Measurements from ENCODE around the gene DNPEP. TPM values are rescaled to one million over a fixed set of nuclear protein-coding genes. Genes with fewer than 3 reads are reported as not detected.

The DNPEP gene
- total and polyA plus RNA-seq, 2 experiments from 2014 or later: 49.2 to 67.9 TPM

DNA sequence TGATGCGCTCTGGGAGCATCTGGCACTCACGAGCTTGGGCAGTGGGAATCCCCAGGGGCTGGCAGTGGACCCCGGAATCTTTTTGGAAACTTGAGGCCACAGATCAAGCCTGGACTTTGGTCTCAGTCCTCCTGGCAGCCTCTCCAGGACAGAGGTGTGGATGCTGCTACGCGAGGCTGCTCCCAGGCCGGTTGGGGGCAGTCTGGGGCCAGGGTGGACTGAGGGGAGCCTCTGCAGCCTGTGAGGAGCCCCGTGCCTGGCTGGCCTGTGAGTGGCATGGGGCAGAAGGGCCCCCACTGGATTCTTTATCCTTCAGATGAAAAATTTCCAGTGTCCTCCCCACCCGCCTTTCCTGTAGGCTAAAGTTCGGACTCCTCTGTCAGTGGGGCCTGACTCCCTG lies 17.7 kb upstream of the DNPEP start:
- Histone ChIP-seq H4K20me1 (replicated peaks; ENCODE audit: insufficient read depth) (no peaks in the 10 kb centered on the region), H2AFZ (peak overlapping the region; percentile 97), H3K36me3 (ENCODE audit: insufficient read depth) (no peaks in the 10 kb centered on the region), H3K4me2 (0 out of 2 replicates have a peak overlapping the region, but pooled peaks have one; percentile 65), H3K27me3 (ENCODE audit: insufficient read depth) (no peaks in the 10 kb centered on the region), H3K4me1 (ENCODE audit: insufficient read depth) (peaks cover 16% of the 10 kb centered on the region), H3K9me2 (ENCODE audit: insufficient read depth) (no peaks in the 10 kb centered on the region), H3K79me2 (replicated peaks; ENCODE audit: insufficient read depth) (no peaks in the 10 kb centered on the region), H3F3A (replicated peaks; ENCODE audit: low read depth) (peaks cover 2% of the 10 kb centered on the region; the same call in 1 of the 2 replicates), H3K4me3 (no peak overlapping the region), H3K27ac (ENCODE audit: low read depth) (no peak overlapping the region)
- no peak overlapping the region for H3K4me3 Mint-ChIP-seq
- ATAC-seq (peak; percentile 80), DNase-seq (ENCODE audit: low spot score) (peak; percentile 59)
- TF ChIP-seq, protein P1, sequence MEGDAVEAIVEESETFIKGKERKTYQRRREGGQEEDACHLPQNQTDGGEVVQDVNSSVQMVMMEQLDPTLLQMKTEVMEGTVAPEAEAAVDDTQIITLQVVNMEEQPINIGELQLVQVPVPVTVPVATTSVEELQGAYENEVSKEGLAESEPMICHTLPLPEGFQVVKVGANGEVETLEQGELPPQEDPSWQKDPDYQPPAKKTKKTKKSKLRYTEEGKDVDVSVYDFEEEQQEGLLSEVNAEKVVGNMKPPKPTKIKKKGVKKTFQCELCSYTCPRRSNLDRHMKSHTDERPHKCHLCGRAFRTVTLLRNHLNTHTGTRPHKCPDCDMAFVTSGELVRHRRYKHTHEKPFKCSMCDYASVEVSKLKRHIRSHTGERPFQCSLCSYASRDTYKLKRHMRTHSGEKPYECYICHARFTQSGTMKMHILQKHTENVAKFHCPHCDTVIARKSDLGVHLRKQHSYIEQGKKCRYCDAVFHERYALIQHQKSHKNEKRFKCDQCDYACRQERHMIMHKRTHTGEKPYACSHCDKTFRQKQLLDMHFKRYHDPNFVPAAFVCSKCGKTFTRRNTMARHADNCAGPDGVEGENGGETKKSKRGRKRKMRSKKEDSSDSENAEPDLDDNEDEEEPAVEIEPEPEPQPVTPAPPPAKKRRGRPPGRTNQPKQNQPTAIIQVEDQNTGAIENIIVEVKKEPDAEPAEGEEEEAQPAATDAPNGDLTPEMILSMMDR (conservative IDR thresholded peaks at IDR 0.05; ENCODE audit: low read depth in 2 of 2): peak; percentile 24 to 76; a peak in 3 of 4 replicates
- no peak for TF ChIP-seq EZH2 (IDR thresholded peaks at IDR 0.05; ENCODE audit: low read depth, unreplicated experiment)
- H3K9me3 Mint-ChIP-seq: no peaks in the 10 kb centered on the region
- H3K4me1 Mint-ChIP-seq: peaks cover 31% of the 10 kb centered on the region
- peaks cover 13% of the 10 kb centered on the region for H3K27me3 Mint-ChIP-seq (ENCODE audit: insufficient read depth, low read depth, poor library complexity)
- no peaks in the 10 kb centered on the region for H3K36me3 Mint-ChIP-seq (ENCODE audit: low read depth)
- peak overlapping the region; percentile 60; the same call in 1 of the 2 replicates for H3K27ac Mint-ChIP-seq

DNA sequence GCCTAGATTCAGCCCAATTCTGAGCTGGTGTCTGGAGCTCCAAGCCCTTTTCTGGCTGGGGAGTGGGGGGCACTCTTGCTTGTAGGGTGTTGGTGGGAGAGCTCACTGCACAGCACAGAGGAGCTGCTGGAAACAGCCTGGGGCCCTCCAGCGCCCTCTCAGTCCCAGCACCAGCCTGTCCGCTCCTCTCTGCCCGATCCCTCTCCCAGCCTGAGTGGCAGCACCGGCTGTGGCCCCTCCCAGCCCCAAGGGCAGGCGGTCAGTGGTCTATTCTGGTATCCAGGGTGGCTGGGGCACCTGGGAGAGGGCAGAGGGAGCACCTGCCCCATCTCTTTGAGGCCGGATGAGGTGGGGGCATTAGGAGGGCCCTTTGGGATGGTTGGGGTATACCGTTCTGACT lies 17.2 kb upstream of the DNPEP start:
- Mint-ChIP-seq H3K36me3 (ENCODE audit: low read depth) (no peaks in the 10 kb centered on the region), H3K27ac (peak overlapping the region; percentile 60; the same call in 1 of the 2 replicates), H3K27me3 (ENCODE audit: insufficient read depth, low read depth, poor library complexity) (peaks cover 15% of the 10 kb centered on the region), H3K9me3 (no peaks in the 10 kb centered on the region), H3K4me3 (no peak overlapping the region), H3K4me1 (peaks cover 36% of the 10 kb centered on the region)
- Histone ChIP-seq H3K79me2 (replicated peaks; ENCODE audit: insufficient read depth) (no peaks in the 10 kb centered on the region), H4K20me1 (replicated peaks; ENCODE audit: insufficient read depth) (no peaks in the 10 kb centered on the region), H3K4me1 (ENCODE audit: insufficient read depth) (peaks cover 16% of the 10 kb centered on the region), H3K4me3 (no peak overlapping the region), H3K27me3 (ENCODE audit: insufficient read depth) (no peaks in the 10 kb centered on the region), H3K4me2 (peak overlapping the region; percentile 65; the same call in 1 of the 2 replicates), H3K9me2 (ENCODE audit: insufficient read depth) (no peaks in the 10 kb centered on the region), H3F3A (replicated peaks; ENCODE audit: low read depth) (peaks cover 2% of the 10 kb centered on the region; the same call in 1 of the 2 replicates), H3K27ac (ENCODE audit: low read depth) (no peak overlapping the region), H3K36me3 (ENCODE audit: insufficient read depth) (no peaks in the 10 kb centered on the region), H2AFZ (peak overlapping the region; percentile 97)
- DNase-seq (ENCODE audit: low spot score) (peak; percentile 67), ATAC-seq (peak; percentile 89)
- TF ChIP-seq STAT1 (IDR thresholded peaks at IDR 0.05; ENCODE audit: unreplicated experiment) (no peak), CREB1 (CRISPR knock-in tag; IDR thresholded peaks at IDR 0.05; ENCODE audit: low read depth) (no peak), NANOG (IDR thresholded peaks at IDR 0.05; ENCODE audit: borderline replicate concordance) (no peak), POLR2AphosphoS5 (IDR thresholded peaks at IDR 0.05; ENCODE audit: low read depth) (no peak)
- TF ChIP-seq, protein P1 (conservative IDR thresholded peaks at IDR 0.05; ENCODE audit: low read depth in 2 of 2): peak in 1 of 2 experiments; percentile 31; a peak in 1 of 4 replicates
- TF ChIP-seq, protein P2, sequence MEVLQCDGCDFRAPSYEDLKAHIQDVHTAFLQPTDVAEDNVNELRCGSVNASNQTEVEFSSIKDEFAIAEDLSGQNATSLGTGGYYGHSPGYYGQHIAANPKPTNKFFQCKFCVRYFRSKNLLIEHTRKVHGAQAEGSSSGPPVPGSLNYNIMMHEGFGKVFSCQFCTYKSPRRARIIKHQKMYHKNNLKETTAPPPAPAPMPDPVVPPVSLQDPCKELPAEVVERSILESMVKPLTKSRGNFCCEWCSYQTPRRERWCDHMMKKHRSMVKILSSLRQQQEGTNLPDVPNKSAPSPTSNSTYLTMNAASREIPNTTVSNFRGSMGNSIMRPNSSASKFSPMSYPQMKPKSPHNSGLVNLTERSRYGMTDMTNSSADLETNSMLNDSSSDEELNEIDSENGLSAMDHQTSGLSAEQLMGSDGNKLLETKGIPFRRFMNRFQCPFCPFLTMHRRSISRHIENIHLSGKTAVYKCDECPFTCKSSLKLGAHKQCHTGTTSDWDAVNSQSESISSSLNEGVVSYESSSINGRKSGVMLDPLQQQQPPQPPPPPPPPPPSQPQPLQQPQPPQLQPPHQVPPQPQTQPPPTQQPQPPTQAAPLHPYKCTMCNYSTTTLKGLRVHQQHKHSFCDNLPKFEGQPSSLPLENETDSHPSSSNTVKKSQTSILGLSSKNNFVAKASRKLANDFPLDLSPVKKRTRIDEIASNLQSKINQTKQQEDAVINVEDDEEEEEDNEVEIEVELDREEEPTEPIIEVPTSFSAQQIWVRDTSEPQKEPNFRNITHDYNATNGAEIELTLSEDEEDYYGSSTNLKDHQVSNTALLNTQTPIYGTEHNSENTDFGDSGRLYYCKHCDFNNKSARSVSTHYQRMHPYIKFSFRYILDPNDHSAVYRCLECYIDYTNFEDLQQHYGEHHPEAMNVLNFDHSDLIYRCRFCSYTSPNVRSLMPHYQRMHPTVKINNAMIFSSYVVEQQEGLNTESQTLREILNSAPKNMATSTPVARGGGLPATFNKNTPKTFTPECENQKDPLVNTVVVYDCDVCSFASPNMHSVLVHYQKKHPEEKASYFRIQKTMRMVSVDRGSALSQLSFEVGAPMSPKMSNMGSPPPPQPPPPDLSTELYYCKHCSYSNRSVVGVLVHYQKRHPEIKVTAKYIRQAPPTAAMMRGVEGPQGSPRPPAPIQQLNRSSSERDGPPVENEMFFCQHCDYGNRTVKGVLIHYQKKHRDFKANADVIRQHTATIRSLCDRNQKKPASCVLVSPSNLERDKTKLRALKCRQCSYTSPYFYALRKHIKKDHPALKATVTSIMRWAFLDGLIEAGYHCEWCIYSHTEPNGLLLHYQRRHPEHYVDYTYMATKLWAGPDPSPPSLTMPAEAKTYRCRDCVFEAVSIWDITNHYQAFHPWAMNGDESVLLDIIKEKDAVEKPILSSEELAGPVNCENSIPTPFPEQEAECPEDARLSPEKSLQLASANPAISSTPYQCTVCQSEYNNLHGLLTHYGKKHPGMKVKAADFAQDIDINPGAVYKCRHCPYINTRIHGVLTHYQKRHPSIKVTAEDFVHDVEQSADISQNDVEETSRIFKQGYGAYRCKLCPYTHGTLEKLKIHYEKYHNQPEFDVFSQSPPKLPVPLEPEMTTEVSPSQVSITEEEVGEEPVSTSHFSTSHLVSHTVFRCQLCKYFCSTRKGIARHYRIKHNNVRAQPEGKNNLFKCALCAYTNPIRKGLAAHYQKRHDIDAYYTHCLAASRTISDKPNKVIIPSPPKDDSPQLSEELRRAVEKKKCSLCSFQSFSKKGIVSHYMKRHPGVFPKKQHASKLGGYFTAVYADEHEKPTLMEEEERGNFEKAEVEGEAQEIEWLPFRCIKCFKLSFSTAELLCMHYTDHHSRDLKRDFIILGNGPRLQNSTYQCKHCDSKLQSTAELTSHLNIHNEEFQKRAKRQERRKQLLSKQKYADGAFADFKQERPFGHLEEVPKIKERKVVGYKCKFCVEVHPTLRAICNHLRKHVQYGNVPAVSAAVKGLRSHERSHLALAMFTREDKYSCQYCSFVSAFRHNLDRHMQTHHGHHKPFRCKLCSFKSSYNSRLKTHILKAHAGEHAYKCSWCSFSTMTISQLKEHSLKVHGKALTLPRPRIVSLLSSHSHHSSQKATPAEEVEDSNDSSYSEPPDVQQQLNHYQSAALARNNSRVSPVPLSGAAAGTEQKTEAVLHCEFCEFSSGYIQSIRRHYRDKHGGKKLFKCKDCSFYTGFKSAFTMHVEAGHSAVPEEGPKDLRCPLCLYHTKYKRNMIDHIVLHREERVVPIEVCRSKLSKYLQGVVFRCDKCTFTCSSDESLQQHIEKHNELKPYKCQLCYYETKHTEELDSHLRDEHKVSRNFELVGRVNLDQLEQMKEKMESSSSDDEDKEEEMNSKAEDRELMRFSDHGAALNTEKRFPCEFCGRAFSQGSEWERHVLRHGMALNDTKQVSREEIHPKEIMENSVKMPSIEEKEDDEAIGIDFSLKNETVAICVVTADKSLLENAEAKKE (CRISPR knock-in tag; IDR thresholded peaks at IDR 0.05): no peak
